IPS-NIHi7 (cell line): Measurements from ENCODE around the gene RPS6KA5.

ENCODE experiments used
- DNase-seq: peaks from one replicate; pipeline ENCODE4 v3.0.0; 2012; ENCODE audit warnings: mixed read lengths; ENCODE audit errors: extremely low spot score

RPS6KA5 gene

GRCh38 chr14:90809530-90810312 is 250.7 kb downstream of the RPS6KA5 start:
- no peak for DNase-seq

GRCh38 chr14:90808759-90809529 is 251.5 kb downstream of the RPS6KA5 start:
- DNase-seq: peak; percentile 8

- no peak for DNase-seq
Observed at GRCh38 chr14:90807060-90807459, 253.4 kb downstream of the RPS6KA5 start.

GRCh38 chr14:90805662-90806540 is 254.5 kb downstream of the RPS6KA5 start:
- DNase-seq: no peak

- no peak for DNase-seq
Observed at GRCh38 chr14:90805084-90805391, 255.4 kb downstream of the RPS6KA5 start.

GRCh38 chr14:90804292-90805083 is 256.0 kb downstream of the RPS6KA5 start:
- DNase-seq: no peak

GRCh38 chr14:90803249-90803648 is 257.2 kb downstream of the RPS6KA5 start:
- DNase-seq: no peak

- DNase-seq: no peak
Observed at GRCh38 chr14:90799420-90799819, 261.0 kb downstream of the RPS6KA5 start.

- DNase-seq: no peak
Observed at GRCh38 chr14:90797919-90798318, 262.5 kb downstream of the RPS6KA5 start.
